GM21786 (cell line): ENCODE data around the gene TUBGCP2.
A peak's percentile ranks its signal among the peaks of the same experiment; 100 is the strongest.
"Not testable (repeated sequence)": the region's sequence is repeated elsewhere in the genome, so short reads cannot be mapped to it uniquely, and the experiment has no call there.

ENCODE experiments used
- ATAC-seq: cut with Tn5 transposase; IDR thresholded peaks from one replicate; pipeline ENCODE4 v1.9.1; 2021; ENCODE audit not compliant: unreplicated experiment

The TUBGCP2 gene

GRCh38 chr10:133325440-133326222 lies 17.0 kb upstream of the TUBGCP2 start:
- ATAC-seq = no peak

- ATAC-seq = no peak
These were observed 16.2 kb upstream of the TUBGCP2 start for GRCh38 chr10:133324857-133325260.

- no peak for ATAC-seq
These were observed 15.6 kb upstream of the TUBGCP2 start for GRCh38 chr10:133324198-133324792.

- ATAC-seq = not testable (repeated sequence)
These were observed 13.5 kb upstream of the TUBGCP2 start for GRCh38 chr10:133322064-133322709.

GRCh38 chr10:133320852-133321422 lies 12.3 kb upstream of the TUBGCP2 start:
- ATAC-seq = not testable (repeated sequence)

- no peak for ATAC-seq
These were observed 9.9 kb upstream of the TUBGCP2 start for GRCh38 chr10:133318494-133319127.

GRCh38 chr10:133316732-133317131 lies 8.1 kb upstream of the TUBGCP2 start:
- ATAC-seq = no peak

GRCh38 chr10:133316266-133316665 lies 7.6 kb upstream of the TUBGCP2 start:
- no peak for ATAC-seq

- no peak for ATAC-seq
These were observed 7.2 kb upstream of the TUBGCP2 start for GRCh38 chr10:133315847-133316246.

- ATAC-seq = no peak
These were observed 6.2 kb upstream of the TUBGCP2 start for GRCh38 chr10:133314911-133315310.

GRCh38 chr10:133313192-133313591 lies 4.5 kb upstream of the TUBGCP2 start:
- no peak for ATAC-seq

GRCh38 chr10:133312769-133313145 lies 4.1 kb upstream of the TUBGCP2 start:
- ATAC-seq = no peak

GRCh38 chr10:133312016-133312768 lies 3.5 kb upstream of the TUBGCP2 start:
- no peak for ATAC-seq

GRCh38 chr10:133311570-133311969 lies 2.9 kb upstream of the TUBGCP2 start:
- ATAC-seq = no peak

- ATAC-seq = no peak
These were observed 2.1 kb upstream of the TUBGCP2 start for GRCh38 chr10:133310789-133311188.

- no peak for ATAC-seq
These were observed 1.7 kb upstream of the TUBGCP2 start for GRCh38 chr10:133310399-133310755.

GRCh38 chr10:133309720-133310398 lies 1.2 kb upstream of the TUBGCP2 start:
- no peak for ATAC-seq

- ATAC-seq = peak; percentile 60
These were observed 538 bp upstream of the TUBGCP2 start for GRCh38 chr10:133309100-133309719.

- peak; percentile 40 for ATAC-seq
These were observed 774 bp downstream of the TUBGCP2 start for GRCh38 chr10:133307776-133308420.
